ENCODE data around the gene SMIM15. TPM values are rescaled to one million over a fixed set of nuclear protein-coding genes. Genes with fewer than 3 reads are reported as not detected.
"Not testable (repeated sequence)": the region's sequence is repeated elsewhere in the genome, so short reads cannot be mapped to it uniquely, and the experiment has no call there.

SMIM15 gene
- 10 to 100 TPM; 46.2 to 50.5 TPM for total RNA-seq

GRCh38 chr5:61162010-61162831, at the start of gene SMIM15:
Gene SMIM15, minus strand, starts transcription at chr5:61162468. Its CDS starts 2,297 bp downstream, at chr5:61160171.
- Mint-ChIP-seq H3K27me3 (no peaks in the 10 kb centered on the region), H3K4me1 (peaks cover 33% of the 10 kb centered on the region), H3K9me3 (no peaks in the 10 kb centered on the region), H3K4me3 (peak within 1 kb of the TSS; percentile 96), H3K27ac (peak within 1 kb of the TSS; percentile 95), H3K36me3 (peaks cover 30% of the 10 kb centered on the region)
- POLR2A ChIA-PET, result interaction anchor here (1.5 kb wide), 1 partner anchor 169 kb away, joined by 6 read pairs; no protein-coding TSS in a partner anchor
- DNase-seq (peak; percentile 85), ATAC-seq (ENCODE audit: low read depth) (peak; percentile 96)

- POLR2A ChIA-PET, result no interaction called here
- Mint-ChIP-seq H3K4me3 (no peak overlapping the region), H3K36me3 (no peaks in the 10 kb centered on the region), H3K27ac (no peak overlapping the region), H3K27me3 (peaks cover 9% of the 10 kb centered on the region), H3K4me1 (no peaks in the 10 kb centered on the region), H3K9me3 (peaks cover 10% of the 10 kb centered on the region)
- ATAC-seq (ENCODE audit: low read depth) (no peak), DNase-seq (no peak)
These were observed 45.6 kb upstream of the SMIM15 start for GRCh38 chr5:61207884-61208283.

GRCh38 chr5:61205013-61205412, 42.7 kb upstream of the SMIM15 start:
- POLR2A ChIA-PET, result no interaction called here
- H3K36me3 Mint-ChIP-seq, result no peaks in the 10 kb centered on the region
- no peak for ATAC-seq (ENCODE audit: low read depth)
- peaks cover 9% of the 10 kb centered on the region for H3K27me3 Mint-ChIP-seq
- DNase-seq, result no peak
- no peaks in the 10 kb centered on the region for H3K4me1 Mint-ChIP-seq
- H3K27ac Mint-ChIP-seq, result no peak overlapping the region
- no peak overlapping the region for H3K4me3 Mint-ChIP-seq
- peaks cover 9% of the 10 kb centered on the region for H3K9me3 Mint-ChIP-seq

- H3K36me3 Mint-ChIP-seq, result peaks cover 2% of the 10 kb centered on the region
- H3K27me3 Mint-ChIP-seq, result peaks cover 5% of the 10 kb centered on the region
- H3K9me3 Mint-ChIP-seq, result peaks cover 21% of the 10 kb centered on the region
- no peak overlapping the region for H3K27ac Mint-ChIP-seq
- POLR2A ChIA-PET, result no interaction called here
- H3K4me1 Mint-ChIP-seq, result no peaks in the 10 kb centered on the region
- no peak for DNase-seq
- no peak overlapping the region for H3K4me3 Mint-ChIP-seq
- no peak for ATAC-seq (ENCODE audit: low read depth)
These were observed 39.9 kb upstream of the SMIM15 start for GRCh38 chr5:61202213-61202612.

- H3K4me3 Mint-ChIP-seq, result no peak overlapping the region
- H3K9me3 Mint-ChIP-seq, result peaks cover 17% of the 10 kb centered on the region
- POLR2A ChIA-PET, result no interaction called here
- peaks cover 10% of the 10 kb centered on the region for H3K27me3 Mint-ChIP-seq
- DNase-seq (no peak), ATAC-seq (ENCODE audit: low read depth) (no peak)
- H3K36me3 Mint-ChIP-seq, result peaks cover 2% of the 10 kb centered on the region
- H3K4me1 Mint-ChIP-seq, result no peaks in the 10 kb centered on the region
- no peak overlapping the region for H3K27ac Mint-ChIP-seq
These were observed 38.4 kb upstream of the SMIM15 start for GRCh38 chr5:61200582-61201155.

- no peak overlapping the region for H3K27ac Mint-ChIP-seq
- DNase-seq (no peak), ATAC-seq (ENCODE audit: low read depth) (no peak)
- no peak overlapping the region for H3K4me3 Mint-ChIP-seq
- POLR2A ChIA-PET, result no interaction called here
- peaks cover 19% of the 10 kb centered on the region for H3K9me3 Mint-ChIP-seq
- no peaks in the 10 kb centered on the region for H3K4me1 Mint-ChIP-seq
- peaks cover 2% of the 10 kb centered on the region for H3K36me3 Mint-ChIP-seq
- peaks cover 11% of the 10 kb centered on the region for H3K27me3 Mint-ChIP-seq
These were observed 36.3 kb upstream of the SMIM15 start for GRCh38 chr5:61198606-61199005.

- ATAC-seq (ENCODE audit: low read depth); DNase-seq; H3K4me3 Mint-ChIP-seq; H3K9me3 Mint-ChIP-seq; H3K27ac Mint-ChIP-seq; H3K27me3 Mint-ChIP-seq; H3K4me1 Mint-ChIP-seq; POLR2A ChIA-PET; H3K36me3 Mint-ChIP-seq: not testable (repeated sequence)
These were observed 25.6 kb upstream of the SMIM15 start for GRCh38 chr5:61187826-61188225.

GRCh38 chr5:61187352-61187751, 25.1 kb upstream of the SMIM15 start:
- ATAC-seq (ENCODE audit: low read depth); H3K27me3 Mint-ChIP-seq; H3K9me3 Mint-ChIP-seq; H3K36me3 Mint-ChIP-seq; DNase-seq; H3K4me3 Mint-ChIP-seq; POLR2A ChIA-PET; H3K27ac Mint-ChIP-seq; H3K4me1 Mint-ChIP-seq: not testable (repeated sequence)

- POLR2A ChIA-PET, result no interaction called here
- ATAC-seq (ENCODE audit: low read depth), result no peak
- H3K36me3 Mint-ChIP-seq, result no peaks in the 10 kb centered on the region
- peaks cover 6% of the 10 kb centered on the region for H3K27me3 Mint-ChIP-seq
- no peak overlapping the region for H3K4me3 Mint-ChIP-seq
- H3K9me3 Mint-ChIP-seq, result peaks cover 5% of the 10 kb centered on the region
- H3K4me1 Mint-ChIP-seq, result peaks cover 3% of the 10 kb centered on the region
- DNase-seq, result no peak
- no peak overlapping the region for H3K27ac Mint-ChIP-seq
These were observed 24.4 kb upstream of the SMIM15 start for GRCh38 chr5:61186634-61187033.

GRCh38 chr5:61184708-61185107, 22.4 kb upstream of the SMIM15 start:
- H3K27ac Mint-ChIP-seq, result no peak overlapping the region
- peaks cover 5% of the 10 kb centered on the region for H3K9me3 Mint-ChIP-seq
- no peaks in the 10 kb centered on the region for H3K36me3 Mint-ChIP-seq
- ATAC-seq (ENCODE audit: low read depth) (no peak), DNase-seq (no peak)
- peaks cover 8% of the 10 kb centered on the region for H3K4me1 Mint-ChIP-seq
- peaks cover 6% of the 10 kb centered on the region for H3K27me3 Mint-ChIP-seq
- POLR2A ChIA-PET, result no interaction called here
- H3K4me3 Mint-ChIP-seq, result no peak overlapping the region

GRCh38 chr5:61183538-61183937, 21.3 kb upstream of the SMIM15 start:
- POLR2A ChIA-PET, result no interaction called here
- H3K27ac Mint-ChIP-seq, result no peak overlapping the region

GRCh38 chr5:61182449-61182848, 20.2 kb upstream of the SMIM15 start:
- no peak overlapping the region for H3K4me3 Mint-ChIP-seq
- peaks cover 8% of the 10 kb centered on the region for H3K4me1 Mint-ChIP-seq
- ATAC-seq (ENCODE audit: low read depth), result no peak
- H3K27ac Mint-ChIP-seq, result no peak overlapping the region
- no peak for DNase-seq
- no peaks in the 10 kb centered on the region for H3K36me3 Mint-ChIP-seq
- peaks cover 5% of the 10 kb centered on the region for H3K9me3 Mint-ChIP-seq
- POLR2A ChIA-PET, result interaction anchor here (0.6 kb wide), 1 partner anchor 74 kb away, joined by 3 read pairs; no protein-coding TSS in a partner anchor
- H3K27me3 Mint-ChIP-seq, result peaks cover 8% of the 10 kb centered on the region

More at GRCh38 chr5:61183538-61183937, 21.3 kb upstream of the SMIM15 start:
- Mint-ChIP-seq H3K36me3 (no peaks in the 10 kb centered on the region), H3K9me3 (peaks cover 5% of the 10 kb centered on the region), H3K4me1 (peaks cover 8% of the 10 kb centered on the region), H3K4me3 (no peak overlapping the region), H3K27me3 (peaks cover 8% of the 10 kb centered on the region)
- ATAC-seq (ENCODE audit: low read depth), result no peak
- DNase-seq, result no peak

GRCh38 chr5:61180886-61181285, 18.6 kb upstream of the SMIM15 start:
- Mint-ChIP-seq H3K4me3 (peak overlapping the region; percentile 57), H3K9me3 (no peaks in the 10 kb centered on the region), H3K4me1 (peaks cover 8% of the 10 kb centered on the region), H3K27ac (no peak overlapping the region), H3K27me3 (peaks cover 4% of the 10 kb centered on the region), H3K36me3 (no peaks in the 10 kb centered on the region)
- ATAC-seq (ENCODE audit: low read depth) (no peak), DNase-seq (no peak)
- POLR2A ChIA-PET, result no interaction called here

GRCh38 chr5:61178702-61179101, 16.4 kb upstream of the SMIM15 start:
- POLR2A ChIA-PET, result no interaction called here
- H3K9me3 Mint-ChIP-seq, result no peaks in the 10 kb centered on the region
- H3K27ac Mint-ChIP-seq, result no peak overlapping the region
- H3K36me3 Mint-ChIP-seq, result no peaks in the 10 kb centered on the region
- DNase-seq, result no peak
- H3K4me1 Mint-ChIP-seq, result peaks cover 8% of the 10 kb centered on the region
- H3K27me3 Mint-ChIP-seq, result peaks cover 8% of the 10 kb centered on the region
- no peak overlapping the region for H3K4me3 Mint-ChIP-seq
- no peak for ATAC-seq (ENCODE audit: low read depth)

All from activated naive CD8-positive, alpha-beta T cell treated with anti-CD3 and anti-CD28 coated beads, Interleukin-2, amount 10 ng/mL, durations not matched to agents 7 days and 5 days (primary cell).